NCI-H2029 treated with DMSO at 0.1 percent for 48 hours (cell line): ENCODE data around the gene SLC16A11.
"Not testable (repeated sequence)": the region's sequence is repeated elsewhere in the genome, so short reads cannot be mapped to it uniquely, and the experiment has no call there.

Source experiments
- DNase-seq: peaks from one replicate; lab custom pipeline; 2025; lab: John Stamatoyannopoulos, UW

SLC16A11 gene

DNA sequence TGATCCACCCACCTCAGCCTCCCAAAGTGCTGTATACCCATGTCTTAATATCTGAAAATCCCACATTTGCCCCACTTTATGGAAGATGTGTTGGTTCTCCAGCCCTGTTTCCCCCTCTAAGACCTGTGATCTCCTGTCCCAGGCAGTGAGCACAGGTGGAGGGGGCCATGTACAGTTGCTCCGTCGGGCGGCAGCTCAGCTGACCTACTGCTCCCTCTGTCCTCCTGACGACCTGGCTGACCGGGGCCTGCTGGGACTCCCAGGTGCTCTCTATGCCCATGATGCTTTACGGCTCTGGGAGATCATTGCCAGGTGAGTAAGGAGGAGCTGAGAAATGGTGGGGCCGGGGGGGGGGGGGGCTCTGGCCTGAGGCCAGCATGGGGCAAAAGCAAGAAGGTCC lies 38.2 kb downstream of the SLC16A11 start:
- DNase-seq: no peak

- peak; percentile 67 for DNase-seq
These were observed 39.3 kb downstream of the SLC16A11 start for GRCh38 chr17:7004398-7005253.

DNA sequence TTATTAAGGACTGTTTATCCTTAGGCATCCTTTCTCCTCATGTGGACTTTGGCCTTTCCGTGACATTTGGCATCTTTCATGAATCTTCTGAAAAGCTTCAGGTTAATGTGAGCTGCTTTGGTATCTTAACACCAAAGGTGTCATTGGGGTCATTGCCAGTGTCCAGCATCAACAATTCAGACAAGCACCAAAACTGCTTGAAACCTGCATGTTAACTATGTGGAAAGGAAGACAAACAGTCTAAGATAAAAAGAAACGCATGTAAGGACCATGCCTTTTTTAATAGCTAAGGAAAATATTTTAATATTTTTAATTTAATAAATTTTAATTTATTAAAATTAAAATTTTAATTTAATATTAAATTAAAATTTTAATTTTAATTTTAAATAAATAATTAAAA lies 40.1 kb downstream of the SLC16A11 start:
- DNase-seq: no peak

- DNase-seq: no peak
These were observed 41.4 kb downstream of the SLC16A11 start for GRCh38 chr17:7002288-7003047.

- DNase-seq: no peak
These were observed 42.5 kb downstream of the SLC16A11 start for GRCh38 chr17:7001318-7001961.

GRCh38 chr17:6998855-6999508 lies 44.9 kb downstream of the SLC16A11 start:
- no peak for DNase-seq

DNA sequence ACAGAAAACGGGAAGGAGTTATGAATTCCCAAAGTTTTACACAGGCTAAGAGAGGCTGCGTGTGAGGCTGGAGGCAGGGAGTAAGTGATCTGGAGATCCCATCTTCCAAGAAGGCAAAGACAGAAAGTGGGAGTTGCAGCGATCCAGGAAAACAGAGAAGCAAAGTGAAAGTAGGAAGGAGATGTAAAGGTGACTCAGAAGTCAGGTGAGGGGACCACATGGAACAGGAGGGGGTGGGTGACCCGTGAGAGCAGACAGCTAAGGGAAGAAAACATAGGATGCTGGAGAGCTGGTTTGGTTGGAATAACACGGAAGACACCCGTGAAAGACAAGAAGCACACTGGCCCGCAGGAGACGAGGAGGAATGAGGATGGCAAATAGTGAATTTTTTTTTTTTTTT lies 46.7 kb downstream of the SLC16A11 start:
- DNase-seq: no peak

GRCh38 chr17:6996256-6997011 lies 47.5 kb downstream of the SLC16A11 start:
- DNase-seq: no peak

- no peak for DNase-seq
These were observed 48.2 kb downstream of the SLC16A11 start, which contains the start of gene ALOX12 for GRCh38 chr17:6995500-6996255. TSS of gene ALOX12 (plus strand) at chr17:6996049. CDS start at chr17:6996118, 69 bp downstream.

GRCh38 chr17:6994666-6995256 lies 49.1 kb downstream of the SLC16A11 start:
- DNase-seq: no peak

GRCh38 chr17:6994118-6994598 lies 49.7 kb downstream of the SLC16A11 start:
- DNase-seq: no peak

DNA sequence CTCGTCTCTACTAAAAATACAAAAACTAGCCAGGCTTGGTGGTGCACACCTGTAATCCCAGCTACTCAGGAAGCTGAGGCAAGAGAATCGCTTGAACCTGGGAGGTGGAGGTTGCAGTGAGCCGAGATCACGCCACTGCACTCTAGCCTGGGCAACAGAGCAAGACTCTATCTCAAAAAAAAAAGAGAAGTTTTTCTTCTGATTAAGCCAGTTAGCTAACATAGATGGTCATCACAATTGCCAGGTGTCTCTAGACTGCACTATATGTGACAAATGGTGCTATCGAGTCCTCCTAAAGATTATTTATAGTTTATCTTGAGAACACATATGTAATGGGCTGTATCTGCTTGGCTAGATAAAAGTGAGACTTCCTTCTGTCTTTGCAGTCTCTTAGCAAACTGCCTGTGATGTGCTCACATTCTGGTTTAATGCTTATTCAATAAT lies 50.3 kb downstream of the SLC16A11 start:
- DNase-seq: not testable (repeated sequence)
